HepG2 (cell line): Measurements from ENCODE around the gene FBP2. TPM values are rescaled to one million over a fixed set of nuclear protein-coding genes. Genes with fewer than 3 reads are reported as not detected.

Source experiments
- ATAC-seq: fragments of 200-7000 bp; cut with Tn5 transposase; 3 replicates; pipeline ENCODE4 v1.9.1; 2020; ENCODE audit warnings: mild to moderate bottlenecking, moderate library complexity
- BruUV-seq: library from RNA; stranded (reverse); fragments of 400-500 nt; replicated peaks from 2 replicates; lab custom pipeline; 2021; lab: Mats Ljungman, UMichigan
- CTCF ChIA-PET: fragments of 300-600 bp; formaldehyde crosslinking; extraction: SDS; loops from one replicate; lab custom pipeline; 2021; ENCODE audit warnings: low total read pairs, inconsistent platforms, low intra/inter-chr PET ratio; lab: Yijun Ruan, JAX
- POLR2A ChIA-PET: fragments of 350-600 bp; sonication (Branson Sonifier 250); formaldehyde crosslinking; loops from one replicate; lab custom pipeline; 2020; ENCODE audit warnings: antibody characterized with exemption, inconsistent platforms; lab: Yijun Ruan, JAX
- DNase-seq: peaks from one replicate; pipeline ENCODE4 v3.0.0-alpha.2; 2015; ENCODE audit warnings: low spot score
- FAIRE-seq: peaks from 3 replicates; lab custom pipeline; 2011; peaks lifted over from hg19 to GRCh38; lab: Jason Lieb, UNC
- H2AFZ ChIP-seq: one replicate; pipeline ENCODE4 v1.6.1; 2011; ENCODE audit warnings: low read length, inconsistent platforms
- H3K27ac ChIP-seq: fragments of 300-600 bp; 3 replicates; pipeline ENCODE4 v1.8.0; 2011; ENCODE audit warnings: mixed run types, mild to moderate bottlenecking, mixed read lengths, low read length, inconsistent platforms; ENCODE audit not compliant: insufficient read depth; ENCODE audit errors: extremely low read length
- H3K27me3 ChIP-seq, 2 experiments: fragments of 200-600 bp in 1 of 2; 2 replicates in 1 of 2; 3 replicates in 1 of 2; pipeline versions ENCODE4 v1.6.0 to v1.8.0; 2011; ENCODE audit warnings: low read length in 2 of 2, mild to moderate bottlenecking in 2 of 2, moderate library complexity in 2 of 2, inconsistent platforms in 1 of 2; ENCODE audit not compliant: insufficient read depth in 2 of 2, control insufficient read depth in 1 of 2
- H3K36me3 ChIP-seq, 2 experiments: fragments of 200-600 bp in 1 of 2; replicated peaks in 1 of 2; 2 replicates in 1 of 2; 3 replicates in 1 of 2; pipeline versions ENCODE4 v1.5.1 to v1.8.0; 2011; ENCODE audit warnings: low read length in 2 of 2, inconsistent platforms in 1 of 2; ENCODE audit not compliant: insufficient read depth in 2 of 2, control insufficient read depth in 1 of 2
- H3K4me1 ChIP-seq: 2 replicates; pipeline ENCODE4 v1.5.1; 2012; ENCODE audit warnings: low read length, inconsistent platforms; ENCODE audit not compliant: insufficient read depth
- H3K4me2 ChIP-seq: 2 replicates; pipeline ENCODE4 v1.6.0; 2011; ENCODE audit warnings: low read depth, low read length, inconsistent platforms
- H3K4me3 ChIP-seq, 3 experiments: fragments of 200-600 bp in 1 of 3; sonication (generic), shearing (Covaris generic) in 1 of 3; replicated peaks in 1 of 3; 2 replicates each; pipeline ENCODE4 v1.5.1; 2011 to 2016; ENCODE audit warnings: low read length in 3 of 3, inconsistent platforms in 2 of 3, low read depth in 2 of 3, mild to moderate bottlenecking in 2 of 3, control low read depth in 1 of 3, mixed read lengths in 1 of 3; ENCODE audit not compliant: insufficient read depth in 1 of 3
- H3K79me2 ChIP-seq: one replicate; pipeline ENCODE4 v1.6.1; 2011; ENCODE audit warnings: low read length, inconsistent platforms; ENCODE audit not compliant: insufficient read depth
- H3K9ac ChIP-seq: 2 replicates; pipeline ENCODE4 v1.6.0; 2011; ENCODE audit warnings: mild to moderate bottlenecking, low read depth, low read length, inconsistent platforms; ENCODE audit not compliant: insufficient read depth
- H3K9me3 ChIP-seq: 2 replicates; pipeline ENCODE4 v1.5.1; 2012; ENCODE audit warnings: mild to moderate bottlenecking, low read length
- H4K20me1 ChIP-seq: 2 replicates; pipeline ENCODE4 v1.6.0; 2011; ENCODE audit warnings: inconsistent platforms, mild to moderate bottlenecking, low read length, moderate library complexity; ENCODE audit not compliant: insufficient read depth
- CCDC6 ChIP-seq: sonication (generic); formaldehyde crosslinking; IDR thresholded peaks from 2 replicates; pipeline ENCODE4 v1.8.1; 2022; ENCODE audit warnings: mild to moderate bottlenecking, missing genetic modification reagents, moderate library complexity
- CENPBD1 ChIP-seq: sonication (generic); formaldehyde crosslinking; IDR thresholded peaks from 2 replicates; pipeline ENCODE4 v1.8.0; 2022; ENCODE audit warnings: missing genetic modification reagents, low read depth, mild to moderate bottlenecking, borderline replicate concordance
- CREM ChIP-seq, 2 experiments: sonication (generic) in 1 of 2; formaldehyde crosslinking in 1 of 2; IDR thresholded peaks; 2 replicates each; pipeline versions ENCODE4 v1.4.0 to v1.6.1; 2016 to 2020; ENCODE audit warnings: antibody characterized with exemption in 1 of 2, mild to moderate bottlenecking in 1 of 2, missing genetic modification reagents in 1 of 2
- MTA1 ChIP-seq: sonication (generic); formaldehyde crosslinking; IDR thresholded peaks from 2 replicates; pipeline ENCODE4 v1.4.0; 2020; ENCODE audit warnings: missing genetic modification reagents, mild to moderate bottlenecking, borderline replicate concordance
- PAF1 ChIP-seq: IDR thresholded peaks from 2 replicates; pipeline ENCODE4 v1.6.1; 2016; ENCODE audit warnings: missing genetic modification reagents, missing compliant biosample characterization
- PAWR ChIP-seq: sonication (generic); formaldehyde crosslinking; IDR thresholded peaks from 2 replicates; pipeline ENCODE4 v1.4.0; 2020; ENCODE audit warnings: missing genetic modification reagents, mild to moderate bottlenecking, borderline replicate concordance
- SMYD3 ChIP-seq: sonication (generic); formaldehyde crosslinking; IDR thresholded peaks from 2 replicates; pipeline ENCODE4 v1.8.1; 2023; ENCODE audit warnings: mild to moderate bottlenecking, missing genetic modification reagents
- TBX3 ChIP-seq: fragments of 450-650 bp; IDR thresholded peaks from 2 replicates; pipeline ENCODE4 v1.6.1; 2017; ENCODE audit warnings: antibody characterized with exemption, mild to moderate bottlenecking, inconsistent platforms, borderline replicate concordance
- ZBTB46 ChIP-seq: sonication (generic); formaldehyde crosslinking; IDR thresholded peaks from 2 replicates; pipeline ENCODE4 v1.4.0; 2020; ENCODE audit warnings: mild to moderate bottlenecking, missing genetic modification reagents, borderline replicate concordance
- ZC3H4 ChIP-seq: sonication (generic); formaldehyde crosslinking; IDR thresholded peaks from 2 replicates; pipeline ENCODE4 v1.4.0; 2020; ENCODE audit warnings: missing genetic modification reagents, borderline replicate concordance
- ZNF263 ChIP-seq: sonication (generic); formaldehyde crosslinking; IDR thresholded peaks from 2 replicates; pipeline ENCODE4 v1.4.0; 2020; ENCODE audit warnings: missing genetic modification reagents
- ZNF552 ChIP-seq: sonication (generic); formaldehyde crosslinking; IDR thresholded peaks from 2 replicates; pipeline ENCODE4 v1.9.0; 2022; ENCODE audit warnings: missing genetic modification reagents, mild to moderate bottlenecking, borderline replicate concordance
- ZNF569 ChIP-seq: sonication (generic); formaldehyde crosslinking; IDR thresholded peaks from 2 replicates; pipeline ENCODE4 v1.5.0; 2020; ENCODE audit warnings: mild to moderate bottlenecking, missing genetic modification reagents, moderate library complexity, borderline replicate concordance
- ZNF816 ChIP-seq: sonication (generic); formaldehyde crosslinking; IDR thresholded peaks from 2 replicates; pipeline ENCODE4 v1.8.0; 2022; ENCODE audit warnings: missing genetic modification reagents, mild to moderate bottlenecking, borderline replicate concordance
- WGBS: methylation state at CpG from one replicate; pipeline ENCODE4 v1.1.6; 2017; ENCODE audit warnings: low lambda C conversion rate; 5-methylcytosine and 5-hydroxymethylcytosine counted together
- in situ Hi-C: cut with HindIII; loops from 2 replicates; pipeline ENCODE4 v1.10.0; 2017; ENCODE audit warnings: low pct_unique_long_range_greater_than_20kb; ENCODE audit not compliant: extremely low pct_ligation_motif_present
- intact Hi-C: fragments of 100-400 bp; cut with micrococcal nuclease; formaldehyde crosslinking; loops from one replicate; pipeline ENCODE4 v1.10.0; 2022; ENCODE audit not compliant: unreplicated experiment
- polyA plus RNA-seq, 8 experiments: library from polyadenylated mRNA; depleted of rRNA in 3 of 8; stranded (reverse) in 7 of 8; unstranded in 1 of 8; fragments of >200 nt; fragmentation: Illumina TruSeq in 4 of 8; extraction: Trizol in 4 of 8; gene quantifications; 2 replicates each; pipeline versions ENCODE4 v1.2.1 to v1.2.3, GENCODE V29; 2011 to 2016; ENCODE audit warnings: low read depth in 4 of 8, missing spikeins in 1 of 8, mixed read lengths in 1 of 8; ENCODE audit not compliant: insufficient read depth in 1 of 8
- total RNA-seq, 5 experiments: library from RNA; depleted of rRNA; stranded (reverse); fragments of >200 nt; fragmentation: Illumina TruSeq; extraction: Trizol; gene quantifications; 2 replicates each; pipeline ENCODE4 v1.2.3, GENCODE V29; 2016; ENCODE audit warnings: low read depth in 1 of 5

The FBP2 gene
- total and polyA plus RNA-seq, 2 of the 13 experiments (the other 11 are each of a cell fraction or from before 2014, with no cell fraction given): not detected

- H3K27me3 ChIP-seq: peaks cover 2 to 11% of the 10 kb centered on the region in 2 experiments; a peak in 3 of 5 replicates
- FAIRE-seq (no peak), ATAC-seq (0 out of 3 replicates have a peak, but pooled peaks have one; percentile 15), DNase-seq (no peak)
- no peak overlapping the region for H3K27ac ChIP-seq
- no peaks in the 10 kb centered on the region for H3K36me3 ChIP-seq
- H3K4me2 ChIP-seq: no peak overlapping the region
- H3K4me1 ChIP-seq: peaks cover 44% of the 10 kb centered on the region
- no peak overlapping the region for H3K9ac ChIP-seq
- H3K9me3 ChIP-seq: no peaks in the 10 kb centered on the region
- 50% methylated on average over 5 of the region's 6 CpGs for WGBS
- TF ChIP-seq ZNF816 (CRISPR knock-in tag): no peak
- TF ChIP-seq ZNF263 (CRISPR knock-in tag): no peak
- TF ChIP-seq CREM (IDR thresholded peaks at IDR 0.05): no peak
- no peak for TF ChIP-seq CREM (CRISPR knock-in tag; IDR thresholded peaks at IDR 0.05)
- TF ChIP-seq PAF1 (CRISPR knock-in tag): no peak
- no peak for TF ChIP-seq MTA1 (CRISPR knock-in tag)
- TF ChIP-seq ZBTB46 (CRISPR knock-in tag): no peak
- TF ChIP-seq CENPBD1 (CRISPR knock-in tag): no peak
- no peak for TF ChIP-seq CCDC6 (CRISPR knock-in tag)
- no peak for TF ChIP-seq TBX3
- no peak for TF ChIP-seq SMYD3 (CRISPR knock-in tag)
- no peak for TF ChIP-seq ZNF552 (CRISPR knock-in tag)
- no peak for TF ChIP-seq ZNF569 (CRISPR knock-in tag)
- TF ChIP-seq PAWR (CRISPR knock-in tag): no peak
- TF ChIP-seq ZC3H4: no peak
- no peak overlapping the region for H2AFZ ChIP-seq
- H3K4me3 ChIP-seq: no peak overlapping the region
- intact Hi-C loops: no loop called here
- BruUV-seq: no TSS peak
- POLR2A ChIA-PET: no interaction called here
- no peaks in the 10 kb centered on the region for H4K20me1 ChIP-seq
- in situ Hi-C loops: no loop called here
- H3K79me2 ChIP-seq: no peaks in the 10 kb centered on the region
- CTCF ChIA-PET: no interaction called here
These were observed 33.7 kb upstream of the FBP2 start for GRCh38 chr9:94627287-94627686.
